Fibroblast of lung (primary cell): Measurements from ENCODE around the gene GABRB2. TPM values are rescaled to one million over a fixed set of nuclear protein-coding genes. Genes with fewer than 3 reads are reported as not detected.

Source experiments
- DNase-seq, 2 donors: peaks; one replicate each; pipeline versions ENCODE4 v3.0.0 to v3.0.0-alpha.2; 2010; ENCODE audit warnings: low read depth in 2 of 2
- H2AFZ ChIP-seq: 2 replicates; pipeline ENCODE4 v1.5.1; 2012; ENCODE audit warnings: low read length, control low read depth, inconsistent platforms
- H3K27ac ChIP-seq: 2 replicates; pipeline ENCODE4 v1.5.1; 2011; ENCODE audit warnings: low read length, control low read depth; ENCODE audit not compliant: insufficient read depth
- H3K27me3 ChIP-seq: 2 replicates; pipeline ENCODE4 v1.5.1; 2011; ENCODE audit warnings: mild to moderate bottlenecking, low read length; ENCODE audit not compliant: control insufficient read depth, insufficient read depth
- H3K36me3 ChIP-seq: 2 replicates; pipeline ENCODE4 v1.5.1; 2011; ENCODE audit warnings: low read length; ENCODE audit not compliant: control insufficient read depth, insufficient read depth
- H3K4me1 ChIP-seq: 2 replicates; pipeline ENCODE4 v1.5.1; 2011; ENCODE audit warnings: low read length; ENCODE audit not compliant: control insufficient read depth, insufficient read depth; ENCODE audit errors: extremely low read depth
- H3K4me2 ChIP-seq: 2 replicates; pipeline ENCODE4 v1.5.1; 2011; ENCODE audit warnings: low read length, control low read depth; ENCODE audit not compliant: insufficient read depth; ENCODE audit errors: extremely low read depth
- H3K4me3 ChIP-seq, 4 experiments: fragments of 200-600 bp in 1 of 4; sonication (generic) in 1 of 4; replicated peaks in 1 of 4; 2 replicates each; pipeline ENCODE4 v1.5.1; 2011 to 2016; ENCODE audit warnings: low read length in 4 of 4, low read depth in 3 of 4, mild to moderate bottlenecking in 3 of 4, control low read depth in 2 of 4, inconsistent platforms in 1 of 4, mixed read lengths in 1 of 4; ENCODE audit not compliant: insufficient read depth in 1 of 4; ENCODE audit errors: control extremely low read depth in 1 of 4
- H3K79me2 ChIP-seq: 2 replicates; pipeline ENCODE4 v1.5.1; 2012; ENCODE audit warnings: mild to moderate bottlenecking, low read length, inconsistent platforms; ENCODE audit not compliant: control insufficient read depth, insufficient read depth
- H3K9ac ChIP-seq: 2 replicates; pipeline ENCODE4 v1.5.1; 2011; ENCODE audit warnings: mild to moderate bottlenecking, low read length, control low read depth; ENCODE audit not compliant: insufficient read depth
- H3K9me3 ChIP-seq: 2 replicates; pipeline ENCODE4 v1.5.1; 2012; ENCODE audit warnings: low read depth, low read length; ENCODE audit not compliant: control insufficient read depth, insufficient read depth
- H4K20me1 ChIP-seq: 2 replicates; pipeline ENCODE4 v1.5.1; 2011; ENCODE audit warnings: low read length; ENCODE audit not compliant: control insufficient read depth, insufficient read depth; ENCODE audit errors: extremely low read depth
- EZH2 ChIP-seq: IDR thresholded peaks from 2 replicates; pipeline ENCODE4 v1.5.1; 2012; ENCODE audit warnings: low read length, control low read depth, mild to moderate bottlenecking; ENCODE audit errors: missing control alignments
- polyA plus RNA-seq, 2 donors: library from polyadenylated mRNA; depleted of rRNA in 1 of 2; stranded (reverse) in 1 of 2; unstranded in 1 of 2; fragments of >200 nt; gene quantifications; 2 replicates each; pipeline ENCODE4 v1.2.1, GENCODE V29; 2011 to 2012; ENCODE audit warnings: missing spikeins in 1 of 2
- total RNA-seq: library from RNA; depleted of rRNA; stranded (reverse); fragments of >200 nt; gene quantifications from 2 replicates; pipeline ENCODE4 v1.2.1, GENCODE V29; 2014
- TF ChIP-seq, protein P1 (sequence below), 2 donors: IDR thresholded peaks in 1 of 2; conservative IDR thresholded peaks in 1 of 2; 1 replicate in 1 of 2; 2 replicates in 1 of 2; pipeline ENCODE4 v1.5.1; 2011 to 2012; ENCODE audit warnings: low read length in 2 of 2, control low read depth in 1 of 2, inconsistent platforms in 1 of 2, low read depth in 1 of 2, mild to moderate bottlenecking in 1 of 2

The GABRB2 gene
- total and polyA plus RNA-seq, 2 donors (not counting 1 experiment from before 2014, with no cell fraction given) = under 0.01 to 0.01 TPM

DNA sequence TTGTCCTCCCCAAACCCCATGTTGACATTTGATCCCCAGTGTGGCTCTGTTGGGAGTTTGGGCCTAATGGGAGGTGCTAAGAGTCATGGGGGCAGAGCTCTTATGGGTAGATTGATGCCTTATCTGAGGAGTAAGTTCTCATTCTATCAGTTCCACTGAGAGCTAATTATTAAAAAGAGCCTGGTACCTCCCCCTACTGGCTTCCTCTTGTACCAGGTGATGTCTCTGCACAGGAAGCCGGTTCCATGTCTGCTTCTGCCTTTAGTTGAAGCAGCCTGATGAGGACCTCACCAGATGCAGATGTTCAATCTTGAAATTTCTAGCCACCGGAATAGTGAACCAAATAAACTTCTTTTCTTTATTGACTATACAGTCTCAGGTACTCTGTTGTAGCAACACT, 10.8 kb downstream of the GABRB2 start:
- no peaks in the 10 kb centered on the region for H3K27me3 ChIP-seq
- H3K36me3 ChIP-seq = no peaks in the 10 kb centered on the region
- H2AFZ ChIP-seq = no peak overlapping the region
- H3K9ac ChIP-seq = no peak overlapping the region
- no peaks in the 10 kb centered on the region for H4K20me1 ChIP-seq
- H3K9me3 ChIP-seq = no peaks in the 10 kb centered on the region
- DNase-seq = no peak
- no peak overlapping the region for H3K27ac ChIP-seq
- TF ChIP-seq, protein P1, sequence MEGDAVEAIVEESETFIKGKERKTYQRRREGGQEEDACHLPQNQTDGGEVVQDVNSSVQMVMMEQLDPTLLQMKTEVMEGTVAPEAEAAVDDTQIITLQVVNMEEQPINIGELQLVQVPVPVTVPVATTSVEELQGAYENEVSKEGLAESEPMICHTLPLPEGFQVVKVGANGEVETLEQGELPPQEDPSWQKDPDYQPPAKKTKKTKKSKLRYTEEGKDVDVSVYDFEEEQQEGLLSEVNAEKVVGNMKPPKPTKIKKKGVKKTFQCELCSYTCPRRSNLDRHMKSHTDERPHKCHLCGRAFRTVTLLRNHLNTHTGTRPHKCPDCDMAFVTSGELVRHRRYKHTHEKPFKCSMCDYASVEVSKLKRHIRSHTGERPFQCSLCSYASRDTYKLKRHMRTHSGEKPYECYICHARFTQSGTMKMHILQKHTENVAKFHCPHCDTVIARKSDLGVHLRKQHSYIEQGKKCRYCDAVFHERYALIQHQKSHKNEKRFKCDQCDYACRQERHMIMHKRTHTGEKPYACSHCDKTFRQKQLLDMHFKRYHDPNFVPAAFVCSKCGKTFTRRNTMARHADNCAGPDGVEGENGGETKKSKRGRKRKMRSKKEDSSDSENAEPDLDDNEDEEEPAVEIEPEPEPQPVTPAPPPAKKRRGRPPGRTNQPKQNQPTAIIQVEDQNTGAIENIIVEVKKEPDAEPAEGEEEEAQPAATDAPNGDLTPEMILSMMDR (conservative IDR thresholded peaks at IDR 0.05 in 1 of 2, IDR thresholded peaks at IDR 0.05 in 1 of 2; ENCODE audit: low read depth in 1 of 2, low read length in 2 of 2) = no peak
- no peak for TF ChIP-seq EZH2
- H3K4me3 ChIP-seq = no peak overlapping the region
- H3K4me1 ChIP-seq = no peaks in the 10 kb centered on the region
- H3K79me2 ChIP-seq = no peaks in the 10 kb centered on the region
- no peak overlapping the region for H3K4me2 ChIP-seq

DNA sequence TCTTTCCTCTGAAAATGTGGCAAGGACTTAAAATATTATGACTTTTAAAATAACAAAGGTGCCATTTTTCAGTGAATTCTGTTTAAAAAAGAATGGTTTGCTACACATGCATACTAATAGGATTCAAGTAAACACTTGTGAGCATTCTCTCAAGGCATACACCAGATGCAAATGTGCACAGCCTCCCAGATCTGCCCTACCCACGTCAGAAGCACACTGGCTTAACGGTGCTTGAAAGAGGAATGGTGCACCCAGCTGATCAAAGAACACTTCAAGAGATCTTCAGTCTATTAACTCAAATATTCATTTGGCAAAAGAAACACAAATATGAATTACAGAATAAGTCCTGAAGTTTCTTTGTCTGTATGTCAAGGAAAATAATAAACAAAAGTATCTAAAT, 15.8 kb downstream of the GABRB2 start:
- DNase-seq = no peak
- Histone ChIP-seq H2AFZ (no peak overlapping the region), H3K9me3 (no peaks in the 10 kb centered on the region), H3K4me3 (no peak overlapping the region), H3K27ac (no peak overlapping the region), H4K20me1 (no peaks in the 10 kb centered on the region), H3K79me2 (no peaks in the 10 kb centered on the region), H3K4me2 (no peak overlapping the region), H3K36me3 (no peaks in the 10 kb centered on the region), H3K9ac (no peak overlapping the region), H3K27me3 (no peaks in the 10 kb centered on the region), H3K4me1 (no peaks in the 10 kb centered on the region)
- TF ChIP-seq EZH2 = no peak
- TF ChIP-seq, protein P1 (conservative IDR thresholded peaks at IDR 0.05 in 1 of 2, IDR thresholded peaks at IDR 0.05 in 1 of 2; ENCODE audit: low read depth in 1 of 2, low read length in 2 of 2) = no peak

DNA sequence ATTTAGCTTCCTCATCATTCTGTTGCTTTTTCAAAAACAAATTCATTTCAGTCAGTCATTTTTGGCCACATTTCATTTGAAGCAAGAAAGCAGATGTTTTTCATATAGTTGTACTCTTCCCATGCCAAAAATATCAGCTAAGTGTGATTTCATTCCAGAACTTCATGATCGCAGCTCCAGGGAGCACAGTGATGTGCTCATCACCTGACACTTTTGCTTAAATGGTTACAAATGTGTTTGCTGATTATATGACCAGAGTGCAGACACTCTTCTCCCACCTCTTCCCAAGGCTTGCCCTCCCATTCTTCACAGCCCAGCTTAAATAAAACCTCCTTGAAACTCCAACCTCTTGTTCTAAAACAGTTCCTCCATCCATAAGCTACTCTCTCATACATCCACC, 32.6 kb downstream of the GABRB2 start:
- H3K9me3 ChIP-seq = no peaks in the 10 kb centered on the region
- DNase-seq = no peak
- H4K20me1 ChIP-seq = no peaks in the 10 kb centered on the region
- no peak overlapping the region for H3K27ac ChIP-seq
- H3K36me3 ChIP-seq = no peaks in the 10 kb centered on the region
- no peaks in the 10 kb centered on the region for H3K79me2 ChIP-seq
- no peak overlapping the region for H3K4me3 ChIP-seq
- no peak overlapping the region for H3K9ac ChIP-seq
- no peak overlapping the region for H2AFZ ChIP-seq
- TF ChIP-seq, protein P1 (conservative IDR thresholded peaks at IDR 0.05 in 1 of 2, IDR thresholded peaks at IDR 0.05 in 1 of 2; ENCODE audit: low read depth in 1 of 2, low read length in 2 of 2) = no peak
- no peak for TF ChIP-seq EZH2
- H3K27me3 ChIP-seq = no peaks in the 10 kb centered on the region
- H3K4me2 ChIP-seq = no peak overlapping the region
- H3K4me1 ChIP-seq = no peaks in the 10 kb centered on the region
